NCI-H2227 (cell line): ENCODE data around the gene SIPA1L2.

Source experiments
- DNase-seq: peaks from one replicate; lab custom pipeline; 2025; ENCODE audit not compliant: unreplicated experiment; lab: John Stamatoyannopoulos, UW

The SIPA1L2 gene

GRCh38 chr1:232644209-232644608, 14.3 kb upstream of the SIPA1L2 start:
- no peak for DNase-seq

- peak; percentile 26 for DNase-seq
These were observed 13.3 kb upstream of the SIPA1L2 start for GRCh38 chr1:232643251-232643650.

GRCh38 chr1:232641507-232641906, 11.6 kb upstream of the SIPA1L2 start:
- DNase-seq = peak; percentile 68

DNA sequence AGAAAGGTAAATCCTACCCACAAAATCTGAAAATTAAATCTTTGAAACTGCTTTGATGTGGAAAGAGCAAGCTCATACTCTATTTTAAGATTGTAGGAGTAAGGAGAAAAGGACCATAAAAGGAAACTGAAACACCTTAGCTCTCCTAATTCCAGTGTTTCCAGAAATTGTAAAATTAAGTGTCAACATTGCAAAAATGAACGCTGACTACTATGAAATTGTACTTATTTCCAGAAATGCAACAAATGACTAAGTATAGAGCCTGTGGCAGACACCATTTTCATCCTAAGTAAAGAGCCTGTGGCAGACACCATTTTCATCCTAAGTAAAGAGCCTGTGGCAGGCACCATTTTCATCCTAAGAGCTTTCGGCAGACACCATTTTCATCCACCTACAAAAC, 6.9 kb upstream of the SIPA1L2 start:
- DNase-seq = no peak

GRCh38 chr1:232635778-232636356, 5.9 kb upstream of the SIPA1L2 start:
- peak; percentile 75 for DNase-seq

- no peak for DNase-seq
These were observed 5.3 kb upstream of the SIPA1L2 start for GRCh38 chr1:232635279-232635678.

DNA sequence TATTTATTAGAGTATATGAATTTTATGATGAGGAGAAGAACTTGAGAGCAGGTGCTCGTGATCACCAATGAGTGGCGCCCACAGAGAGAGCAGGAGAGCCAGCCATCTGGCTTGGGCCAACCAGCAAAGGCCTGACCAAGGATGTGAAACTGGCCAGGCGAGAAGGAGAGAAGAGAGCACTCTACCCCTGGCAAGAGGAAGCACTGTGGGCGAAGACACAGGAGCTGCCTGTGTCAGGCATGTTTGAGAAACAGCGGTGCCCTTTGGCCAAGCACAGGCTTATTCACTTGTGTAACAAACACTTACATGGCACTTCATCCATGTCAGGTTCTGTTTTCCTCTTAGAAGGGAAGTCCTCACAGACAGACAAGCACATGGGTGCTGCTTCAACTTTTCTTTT, 4.2 kb upstream of the SIPA1L2 start:
- no peak for DNase-seq

DNA sequence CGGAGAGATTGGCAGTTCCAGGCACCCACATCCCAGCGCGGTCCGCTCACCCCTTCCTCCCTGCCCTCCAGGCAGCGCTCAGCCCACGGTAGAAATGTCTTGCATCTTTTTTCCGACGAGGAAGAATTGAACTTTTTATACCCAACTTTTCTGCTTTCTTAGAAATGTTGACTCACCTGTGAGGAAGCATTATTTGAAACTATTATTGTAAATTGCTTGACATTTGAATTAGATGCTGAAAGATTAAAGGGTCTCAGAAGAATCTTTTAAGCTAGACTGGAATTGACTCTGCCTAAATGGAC, 912 bp upstream of the SIPA1L2 start:
- DNase-seq = no peak

- peak; percentile 53 for DNase-seq
These were observed 485 bp downstream of the SIPA1L2 start for GRCh38 chr1:232629250-232630046.

DNA sequence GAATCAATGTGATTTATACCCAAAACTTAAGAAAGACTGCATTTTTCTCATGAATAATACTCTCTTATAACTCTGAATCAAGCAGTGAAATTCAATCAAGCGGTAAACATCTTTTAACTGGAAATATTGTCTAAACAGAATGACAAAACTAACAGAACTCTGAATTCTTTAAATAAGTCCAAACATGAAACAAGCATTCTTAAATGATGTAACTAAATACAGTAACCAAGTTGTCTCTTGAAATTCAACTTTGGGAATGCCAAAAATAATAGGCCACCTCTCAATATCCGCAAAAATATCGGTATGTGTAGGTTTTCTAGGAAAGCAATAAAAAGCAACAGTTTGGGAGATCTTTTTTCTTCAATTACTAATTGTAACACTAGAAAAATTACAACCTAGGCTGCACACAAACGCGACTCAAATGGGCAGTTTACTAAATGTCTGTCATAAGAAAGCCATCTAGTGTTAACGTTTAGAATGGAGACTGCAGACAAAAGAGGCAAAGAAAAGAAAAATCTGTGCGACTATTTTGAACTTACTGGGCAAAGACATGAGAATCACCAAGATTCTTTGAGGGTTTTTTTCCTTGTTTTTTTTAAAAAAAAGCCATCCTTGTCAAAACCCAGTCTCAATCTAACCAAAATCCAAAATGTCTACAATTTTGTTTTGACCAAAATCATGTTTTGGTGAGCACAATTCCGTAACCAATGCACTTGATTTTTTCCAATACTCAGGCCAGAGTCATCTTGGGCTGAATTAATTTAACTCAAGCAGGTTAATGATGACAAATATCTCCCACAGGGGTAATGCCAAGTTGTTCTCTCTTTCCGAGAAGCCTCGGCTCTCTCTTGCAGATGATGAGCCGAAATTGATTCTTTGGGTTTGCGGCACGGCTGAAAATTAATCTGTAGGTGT, 1.3 kb downstream of the SIPA1L2 start:
- DNase-seq = peak; percentile 47

- peak; percentile 22 for DNase-seq
These were observed 2.1 kb downstream of the SIPA1L2 start for GRCh38 chr1:232627645-232628334.

- no peak for DNase-seq
These were observed 2.8 kb downstream of the SIPA1L2 start for GRCh38 chr1:232627171-232627570.

DNA sequence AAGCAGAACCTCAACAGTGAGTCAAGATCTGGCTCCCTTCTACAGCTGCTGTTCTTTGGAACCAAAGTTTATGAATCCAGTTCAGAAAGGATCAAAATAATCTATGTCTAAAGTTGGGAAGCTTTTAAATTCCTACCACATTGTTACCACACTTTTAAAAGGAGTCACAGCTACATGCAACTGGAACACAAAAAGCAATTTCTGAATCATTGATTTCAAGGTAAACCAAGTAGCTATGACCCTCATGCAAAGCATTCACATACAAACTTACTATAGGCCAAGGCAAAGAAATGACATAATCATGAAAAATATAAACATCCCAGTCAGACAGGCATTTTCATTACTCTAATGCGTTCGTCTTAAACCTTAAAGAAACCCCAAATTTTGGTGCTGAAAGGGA, 3.5 kb downstream of the SIPA1L2 start:
- DNase-seq = no peak

DNA sequence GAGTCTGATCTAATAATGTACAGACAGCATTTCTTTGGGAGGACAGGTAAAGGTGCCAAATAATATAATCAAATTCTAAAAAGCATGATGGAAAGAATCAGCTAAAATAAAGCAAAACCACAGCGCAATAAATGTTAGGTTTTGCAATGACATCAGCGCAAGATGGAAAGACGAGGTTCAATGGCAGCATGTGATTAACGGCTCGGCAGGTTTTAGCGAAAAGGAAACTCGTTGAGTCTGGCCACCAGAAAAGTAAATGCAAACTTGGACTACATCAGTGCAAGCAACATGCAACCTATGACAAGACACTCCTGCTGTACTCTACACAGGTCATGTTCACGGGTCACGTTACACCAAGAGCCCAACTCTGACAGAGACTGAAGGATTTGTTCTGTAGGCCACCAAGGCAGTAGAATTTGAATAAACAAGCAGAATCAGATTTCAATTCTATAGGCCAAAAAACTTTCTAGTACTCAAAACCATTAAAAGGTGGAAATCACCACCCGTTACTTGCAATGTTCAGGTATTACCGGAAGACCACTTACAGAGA, 4.5 kb downstream of the SIPA1L2 start:
- DNase-seq = no peak

DNA sequence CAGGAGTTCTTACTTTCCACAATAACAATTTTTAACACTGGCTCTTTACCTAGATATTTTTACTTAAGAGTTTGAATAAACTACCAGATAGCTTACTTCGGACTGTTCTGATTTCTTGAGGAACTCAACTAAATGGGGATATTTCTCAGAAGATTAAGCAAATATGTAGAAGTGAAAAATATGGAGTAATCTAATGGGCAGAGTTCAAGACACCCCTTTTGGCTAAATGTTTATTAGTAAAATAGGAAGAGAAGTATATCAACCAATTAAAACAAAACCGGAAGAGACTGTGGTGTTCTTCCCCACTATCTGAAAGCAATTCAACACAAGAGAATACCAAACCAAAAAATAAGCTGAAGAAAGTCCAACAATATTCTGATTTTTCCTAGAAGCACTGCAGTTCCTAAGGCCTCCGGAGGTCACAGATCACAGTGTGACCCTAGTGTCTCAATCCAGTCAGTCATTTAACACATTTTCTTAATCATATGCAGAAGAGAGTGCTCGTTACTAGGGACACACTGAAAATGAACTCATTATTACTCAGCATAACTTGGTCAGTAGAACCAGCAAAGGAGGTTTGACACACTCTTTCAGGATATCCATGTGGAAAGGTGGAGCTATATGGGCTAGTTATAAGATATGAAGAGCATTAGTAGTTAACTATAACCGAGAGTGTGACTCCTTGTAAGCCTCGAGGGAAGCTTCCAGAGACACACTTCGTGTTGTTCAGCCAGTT, 5.2 kb downstream of the SIPA1L2 start:
- no peak for DNase-seq

GRCh38 chr1:232622981-232623380, 7.0 kb downstream of the SIPA1L2 start:
- peak; percentile 9 for DNase-seq

- DNase-seq = no peak
These were observed 7.6 kb downstream of the SIPA1L2 start for GRCh38 chr1:232622378-232622777.

DNA sequence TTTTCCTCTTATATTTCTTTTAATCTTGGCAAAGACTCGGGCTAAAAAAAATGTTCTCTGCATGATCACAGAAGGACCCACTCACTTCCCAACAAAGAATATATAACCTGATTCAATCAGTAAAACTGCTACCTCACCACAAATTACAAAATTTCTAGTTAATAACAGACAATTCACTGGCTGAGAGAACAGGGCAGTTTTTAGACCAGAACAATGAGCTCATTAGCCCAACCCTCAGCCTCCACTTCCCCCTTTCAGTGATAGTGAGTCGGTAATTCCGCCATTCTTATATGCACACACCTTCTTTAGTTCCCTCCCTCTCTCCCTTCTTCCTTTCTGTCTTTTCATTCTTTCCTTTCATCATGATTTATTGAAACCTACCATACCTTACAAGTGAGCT, 8.9 kb downstream of the SIPA1L2 start:
- no peak for DNase-seq

DNA sequence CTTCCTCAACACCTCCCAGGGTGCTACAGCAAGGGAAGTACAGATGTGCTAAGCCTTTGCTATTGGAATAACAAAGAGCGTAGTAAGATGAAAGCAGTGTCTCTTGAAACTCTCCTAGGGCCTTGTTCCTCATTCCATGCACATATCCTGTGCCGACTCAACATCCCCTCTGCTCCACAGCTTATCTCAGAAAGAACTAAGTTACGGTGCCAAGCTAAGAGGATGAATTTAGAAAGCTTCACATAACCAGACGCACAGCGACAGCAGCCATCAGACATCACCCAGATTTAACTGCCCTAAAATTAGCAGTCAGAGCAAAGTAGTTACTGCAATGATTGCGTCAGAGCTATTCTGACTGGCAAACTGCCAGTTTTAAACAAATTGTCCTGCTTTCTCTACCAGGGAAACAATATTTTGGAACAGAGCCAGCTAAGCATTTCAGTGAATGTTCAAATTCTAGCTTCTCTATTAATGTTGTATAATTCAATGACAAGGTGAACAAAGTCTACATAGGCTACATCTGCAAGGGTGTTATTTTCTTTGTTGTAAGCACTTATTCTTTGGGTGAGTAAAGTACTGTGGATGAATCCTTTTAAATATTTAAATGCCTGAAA, 9.5 kb downstream of the SIPA1L2 start:
- DNase-seq = peak; percentile 96

- DNase-seq = no peak
These were observed 12.7 kb downstream of the SIPA1L2 start for GRCh38 chr1:232617237-232617636.
